ENCODE data around the gene PLPPR5. TPM values are rescaled to one million over a fixed set of nuclear protein-coding genes. Genes with fewer than 3 reads are reported as not detected.

The PLPPR5 gene
- total and polyA plus RNA-seq, 10 of the 15 experiments (the other 5 are each of a cell fraction or from before 2014, with no cell fraction given): under 0.01 to 0.11 (median 0.02) TPM; not detected in 7

DNA sequence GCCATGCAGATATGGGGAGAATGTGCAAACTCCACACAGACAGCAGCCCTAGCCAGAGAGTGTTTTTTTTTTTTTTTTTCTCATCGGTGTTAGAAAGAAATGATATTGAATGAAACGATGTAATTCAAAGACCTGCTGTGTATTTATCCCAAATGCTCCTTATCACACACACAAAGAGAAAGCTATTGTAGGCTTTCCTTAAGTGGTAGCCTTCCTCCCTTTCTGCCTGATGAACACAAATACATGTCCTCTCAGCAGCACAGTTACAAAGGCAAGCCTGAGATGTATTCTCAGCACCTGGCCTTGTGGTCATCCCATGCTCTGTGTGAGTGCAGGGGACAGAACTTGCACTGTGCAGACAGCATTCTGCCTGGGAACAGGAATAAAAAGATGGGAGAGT is 93.8 kb downstream of the PLPPR5 start (continued):
- TF ChIP-seq IKZF1 (conservative IDR thresholded peaks at IDR 0.05) (no peak), MEF2A (IDR thresholded peaks at IDR 0.05; ENCODE audit: insufficient read depth, low read depth, low read length) (no peak), NR2F1 (conservative IDR thresholded peaks at IDR 0.05) (no peak), YY1 (IDR thresholded peaks at IDR 0.05; ENCODE audit: low read depth, low read length) (no peak), NFYB (IDR thresholded peaks at IDR 0.05; ENCODE audit: insufficient read depth, low read depth, low read length) (no peak)
- TF ChIP-seq, protein P1, sequence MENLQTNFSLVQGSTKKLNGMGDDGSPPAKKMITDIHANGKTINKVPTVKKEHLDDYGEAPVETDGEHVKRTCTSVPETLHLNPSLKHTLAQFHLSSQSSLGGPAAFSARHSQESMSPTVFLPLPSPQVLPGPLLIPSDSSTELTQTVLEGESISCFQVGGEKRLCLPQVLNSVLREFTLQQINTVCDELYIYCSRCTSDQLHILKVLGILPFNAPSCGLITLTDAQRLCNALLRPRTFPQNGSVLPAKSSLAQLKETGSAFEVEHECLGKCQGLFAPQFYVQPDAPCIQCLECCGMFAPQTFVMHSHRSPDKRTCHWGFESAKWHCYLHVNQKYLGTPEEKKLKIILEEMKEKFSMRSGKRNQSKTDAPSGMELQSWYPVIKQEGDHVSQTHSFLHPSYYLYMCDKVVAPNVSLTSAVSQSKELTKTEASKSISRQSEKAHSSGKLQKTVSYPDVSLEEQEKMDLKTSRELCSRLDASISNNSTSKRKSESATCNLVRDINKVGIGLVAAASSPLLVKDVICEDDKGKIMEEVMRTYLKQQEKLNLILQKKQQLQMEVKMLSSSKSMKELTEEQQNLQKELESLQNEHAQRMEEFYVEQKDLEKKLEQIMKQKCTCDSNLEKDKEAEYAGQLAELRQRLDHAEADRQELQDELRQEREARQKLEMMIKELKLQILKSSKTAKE (IDR thresholded peaks at IDR 0.05; ENCODE audit: low read depth, poor library complexity, severe bottlenecking): no peak

DNA sequence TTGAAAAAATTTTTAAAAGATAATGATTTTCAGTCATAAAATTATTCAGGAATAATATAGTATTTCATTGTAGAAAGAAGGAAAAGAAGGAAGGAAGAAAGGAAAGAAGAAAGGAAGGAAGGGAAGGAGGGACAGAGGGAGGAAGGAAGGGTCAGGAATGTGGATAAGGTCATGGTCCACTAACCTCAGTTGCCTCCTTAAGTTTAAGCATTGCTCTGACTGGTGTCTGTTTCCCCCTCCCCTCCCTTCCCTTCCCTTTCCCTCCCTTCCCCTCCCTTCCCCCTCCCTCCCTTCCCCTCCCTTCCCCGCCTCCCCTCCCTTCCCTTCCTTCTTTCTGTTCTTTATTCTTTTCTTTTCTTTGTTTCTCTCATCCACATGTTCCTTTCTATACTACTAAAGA is 95.7 kb downstream of the PLPPR5 start:
- ATAC-seq (no peak), DNase-seq (ENCODE audit: low read depth, low spot score) (no peak), FAIRE-seq (no peak)
- Histone ChIP-seq H3K9me3 (replicated peaks; ENCODE audit: control insufficient read depth, insufficient read depth, low read length) (no peaks in the 10 kb centered on the region), H3K27me3 (replicated peaks in 1 of 2; ENCODE audit: control insufficient read depth in 2 of 2, insufficient read depth in 2 of 2, low read length in 1 of 2) (no peaks in the 10 kb centered on the region), H3K27ac (ENCODE audit: control insufficient read depth, insufficient read depth) (no peak overlapping the region), H3K79me2 (ENCODE audit: control insufficient read depth, insufficient read depth, low read length) (no peaks in the 10 kb centered on the region), H2AFZ (ENCODE audit: control insufficient read depth, low read depth, low read length) (no peak overlapping the region), H4K20me1 (ENCODE audit: control insufficient read depth, insufficient read depth) (no peaks in the 10 kb centered on the region), H3K4me3 (no peak overlapping the region), H3K36me3 (ENCODE audit: control insufficient read depth in 2 of 2, insufficient read depth in 2 of 2, low read length in 1 of 2) (no peaks in the 10 kb centered on the region), H3K4me1 (ENCODE audit: control insufficient read depth, insufficient read depth, low read length) (no peaks in the 10 kb centered on the region), H3K9ac (ENCODE audit: control insufficient read depth, insufficient read depth, low read length) (no peak overlapping the region), H3K4me2 (ENCODE audit: control insufficient read depth, insufficient read depth) (no peak overlapping the region)
- ChIA-PET RAD21 (ENCODE audit: unreplicated experiment) (no interaction called here), POLR2A (no interaction called here), CTCF (no interaction called here), SMC1A (ENCODE audit: uncharacterized antibody, unreplicated experiment) (no interaction called here)
- BruUV-seq (replicated peaks): no TSS peak
- TF ChIP-seq, protein P2, sequence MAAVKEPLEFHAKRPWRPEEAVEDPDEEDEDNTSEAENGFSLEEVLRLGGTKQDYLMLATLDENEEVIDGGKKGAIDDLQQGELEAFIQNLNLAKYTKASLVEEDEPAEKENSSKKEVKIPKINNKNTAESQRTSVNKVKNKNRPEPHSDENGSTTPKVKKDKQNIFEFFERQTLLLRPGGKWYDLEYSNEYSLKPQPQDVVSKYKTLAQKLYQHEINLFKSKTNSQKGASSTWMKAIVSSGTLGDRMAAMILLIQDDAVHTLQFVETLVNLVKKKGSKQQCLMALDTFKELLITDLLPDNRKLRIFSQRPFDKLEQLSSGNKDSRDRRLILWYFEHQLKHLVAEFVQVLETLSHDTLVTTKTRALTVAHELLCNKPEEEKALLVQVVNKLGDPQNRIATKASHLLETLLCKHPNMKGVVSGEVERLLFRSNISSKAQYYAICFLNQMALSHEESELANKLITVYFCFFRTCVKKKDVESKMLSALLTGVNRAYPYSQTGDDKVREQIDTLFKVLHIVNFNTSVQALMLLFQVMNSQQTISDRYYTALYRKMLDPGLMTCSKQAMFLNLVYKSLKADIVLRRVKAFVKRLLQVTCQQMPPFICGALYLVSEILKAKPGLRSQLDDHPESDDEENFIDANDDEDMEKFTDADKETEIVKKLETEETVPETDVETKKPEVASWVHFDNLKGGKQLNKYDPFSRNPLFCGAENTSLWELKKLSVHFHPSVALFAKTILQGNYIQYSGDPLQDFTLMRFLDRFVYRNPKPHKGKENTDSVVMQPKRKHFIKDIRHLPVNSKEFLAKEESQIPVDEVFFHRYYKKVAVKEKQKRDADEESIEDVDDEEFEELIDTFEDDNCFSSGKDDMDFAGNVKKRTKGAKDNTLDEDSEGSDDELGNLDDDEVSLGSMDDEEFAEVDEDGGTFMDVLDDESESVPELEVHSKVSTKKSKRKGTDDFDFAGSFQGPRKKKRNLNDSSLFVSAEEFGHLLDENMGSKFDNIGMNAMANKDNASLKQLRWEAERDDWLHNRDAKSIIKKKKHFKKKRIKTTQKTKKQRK (IDR thresholded peaks at IDR 0.05; ENCODE audit: low read depth, low read length): no peak
- TF ChIP-seq, protein P3, sequence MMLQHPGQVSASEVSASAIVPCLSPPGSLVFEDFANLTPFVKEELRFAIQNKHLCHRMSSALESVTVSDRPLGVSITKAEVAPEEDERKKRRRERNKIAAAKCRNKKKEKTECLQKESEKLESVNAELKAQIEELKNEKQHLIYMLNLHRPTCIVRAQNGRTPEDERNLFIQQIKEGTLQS (IDR thresholded peaks at IDR 0.05; ENCODE audit: borderline replicate concordance, extremely low read depth, low read depth, low read length): no peak
- TF ChIP-seq CHD1 (IDR thresholded peaks at IDR 0.05; ENCODE audit: low read depth, low read length) (no peak), TCF7 (IDR thresholded peaks at IDR 0.05; ENCODE audit: borderline replicate concordance) (no peak), IRF4 (IDR thresholded peaks at IDR 0.05; ENCODE audit: low read depth, low read length) (no peak), NR2C1 (IDR thresholded peaks at IDR 0.05) (no peak), SUZ12 (IDR thresholded peaks at IDR 0.05; ENCODE audit: unreplicated experiment) (no peak), SIX5 (IDR thresholded peaks at IDR 0.05; ENCODE audit: low read depth, low read length, severe bottlenecking) (no peak), RFX5 (IDR thresholded peaks at IDR 0.05; ENCODE audit: low read depth, low read length) (no peak), PAX5 (IDR thresholded peaks at IDR 0.05; ENCODE audit: borderline replicate concordance, low read depth, low read length) (no peak), TBL1XR1 (IDR thresholded peaks at IDR 0.05; ENCODE audit: low read depth, low read length) (no peak)
- in situ Hi-C loops (cut with MboI): no loop called here
- WGBS (ENCODE audit: insufficient coverage, insufficient replicate concordance, low lambda C conversion rate, missing lambda C conversion rate): no CpG with 5 or more reads among the region's 1 CpG
- intact Hi-C loops (cut with micrococcal nuclease; ENCODE audit: unreplicated experiment): no loop called here

Data from GM12878 (cell line).